Calu3 (cell line): ENCODE results near the gene DTX1. TPM values are rescaled to one million over a fixed set of nuclear protein-coding genes. Genes with fewer than 3 reads are reported as not detected.
A peak's percentile ranks its signal among the peaks of the same experiment; 100 is the strongest.

ENCODE experiments used
- BruUV-seq: library from RNA; stranded (reverse); fragments of 400-500 nt; replicated peaks from 2 replicates; lab custom pipeline; 2021; lab: Mats Ljungman, UMichigan
- CTCF ChIA-PET: fragments of 300-600 bp; sonication (Branson Sonifier 250); formaldehyde crosslinking; loops from one replicate; lab custom pipeline; 2022; ENCODE audit warnings: antibody characterized with exemption; lab: Charles Lee
- DNase-seq: peaks from one replicate; pipeline ENCODE4 v3.0.0; 2022
- H3K27ac Mint-ChIP-seq: one replicate; pipeline ENCODE4 v1.8.0; 2022; ENCODE audit warnings: mixed read lengths; ENCODE audit not compliant: unreplicated experiment
- H3K27me3 Mint-ChIP-seq: one replicate; pipeline ENCODE4 v1.8.0; 2022; ENCODE audit warnings: mixed read lengths; ENCODE audit not compliant: unreplicated experiment
- H3K36me3 Mint-ChIP-seq: one replicate; pipeline ENCODE4 v1.8.0; 2022; ENCODE audit warnings: mild to moderate bottlenecking, moderate library complexity, mixed read lengths; ENCODE audit not compliant: insufficient read depth, unreplicated experiment
- H3K4me1 Mint-ChIP-seq: one replicate; pipeline ENCODE4 v1.8.0; 2022; ENCODE audit warnings: mild to moderate bottlenecking, low read depth, mixed read lengths; ENCODE audit not compliant: unreplicated experiment
- H3K4me3 Mint-ChIP-seq: one replicate; pipeline ENCODE4 v1.8.0; 2022; ENCODE audit warnings: mild to moderate bottlenecking, low read depth, moderate library complexity, mixed read lengths; ENCODE audit not compliant: unreplicated experiment
- H3K9me3 Mint-ChIP-seq: one replicate; pipeline ENCODE4 v1.8.0; 2022; ENCODE audit warnings: low read depth, mixed read lengths; ENCODE audit not compliant: unreplicated experiment
- intact Hi-C: fragments of 100-400 bp; cut with micrococcal nuclease; formaldehyde crosslinking; loops from one replicate; pipeline ENCODE4 v1.10.0; 2022; ENCODE audit not compliant: unreplicated experiment
- total RNA-seq: library from RNA; stranded (reverse); gene quantifications from 2 replicates; pipeline ENCODE4 v1.2.3, GENCODE V29; 2022
- TF ChIP-seq, protein P1 (sequence below): fragments of 200-600 bp; IDR thresholded peaks from one replicate; pipeline ENCODE4 v1.8.0; 2022; ENCODE audit warnings: antibody characterized with exemption; ENCODE audit not compliant: unreplicated experiment

Gene DTX1
- total RNA-seq, 1 experiment from 2014 or later, result not detected

DNA sequence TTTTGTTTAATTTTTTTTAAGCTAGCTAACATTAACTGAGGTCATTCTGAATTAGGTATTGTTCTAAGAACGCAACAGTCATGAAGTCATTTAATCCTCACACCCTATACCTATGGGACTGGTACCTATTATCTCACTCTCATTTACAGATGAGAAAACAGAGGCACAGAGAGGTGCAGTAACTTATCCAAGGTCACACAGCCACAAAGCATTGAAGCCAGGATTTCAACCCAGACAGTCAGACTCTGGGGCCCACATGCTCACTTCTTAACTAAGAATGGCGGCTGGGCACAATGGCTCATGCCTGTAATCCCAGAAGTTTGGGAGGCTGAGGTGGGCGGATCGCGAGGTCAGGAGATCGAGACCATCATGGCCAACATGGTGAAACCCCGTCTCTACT is 15.0 kb upstream of the DTX1 start:
- intact Hi-C loops, result no loop called here
- Mint-ChIP-seq H3K27ac (no peak overlapping the region), H3K4me3 (no peak overlapping the region), H3K36me3 (no peaks in the 10 kb centered on the region), H3K27me3 (peaks cover 28% of the 10 kb centered on the region), H3K4me1 (peaks cover 13% of the 10 kb centered on the region), H3K9me3 (no peaks in the 10 kb centered on the region)
- TF ChIP-seq, protein P1, sequence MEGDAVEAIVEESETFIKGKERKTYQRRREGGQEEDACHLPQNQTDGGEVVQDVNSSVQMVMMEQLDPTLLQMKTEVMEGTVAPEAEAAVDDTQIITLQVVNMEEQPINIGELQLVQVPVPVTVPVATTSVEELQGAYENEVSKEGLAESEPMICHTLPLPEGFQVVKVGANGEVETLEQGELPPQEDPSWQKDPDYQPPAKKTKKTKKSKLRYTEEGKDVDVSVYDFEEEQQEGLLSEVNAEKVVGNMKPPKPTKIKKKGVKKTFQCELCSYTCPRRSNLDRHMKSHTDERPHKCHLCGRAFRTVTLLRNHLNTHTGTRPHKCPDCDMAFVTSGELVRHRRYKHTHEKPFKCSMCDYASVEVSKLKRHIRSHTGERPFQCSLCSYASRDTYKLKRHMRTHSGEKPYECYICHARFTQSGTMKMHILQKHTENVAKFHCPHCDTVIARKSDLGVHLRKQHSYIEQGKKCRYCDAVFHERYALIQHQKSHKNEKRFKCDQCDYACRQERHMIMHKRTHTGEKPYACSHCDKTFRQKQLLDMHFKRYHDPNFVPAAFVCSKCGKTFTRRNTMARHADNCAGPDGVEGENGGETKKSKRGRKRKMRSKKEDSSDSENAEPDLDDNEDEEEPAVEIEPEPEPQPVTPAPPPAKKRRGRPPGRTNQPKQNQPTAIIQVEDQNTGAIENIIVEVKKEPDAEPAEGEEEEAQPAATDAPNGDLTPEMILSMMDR, result no peak
- CTCF ChIA-PET, result interaction anchor here (0.6 to 1.3 kb wide), 2 partner anchors 49 to 53 kb away, joined by 5 to 6 read pairs; no protein-coding TSS in a partner anchor
- no peak for DNase-seq
- BruUV-seq, result no TSS peak

DNA sequence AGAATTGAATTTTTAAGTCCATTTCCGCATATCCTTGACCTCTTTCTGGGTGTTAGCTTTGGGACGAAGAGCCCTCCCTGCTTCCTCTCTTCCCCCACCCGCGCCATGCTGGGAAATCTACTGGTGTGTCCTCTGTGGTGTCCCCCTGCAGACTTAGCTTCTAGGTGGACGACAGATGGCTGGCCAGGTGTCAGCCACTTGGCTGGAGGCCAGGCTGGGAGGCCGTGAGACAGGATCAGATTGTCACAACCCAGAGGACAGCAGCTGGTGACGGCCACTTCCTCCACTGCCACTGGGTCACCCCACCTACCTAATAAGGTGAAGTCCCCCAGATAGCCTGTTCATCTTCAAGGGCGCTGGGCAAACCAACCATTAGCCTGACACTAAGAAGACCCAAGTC is 13.3 kb upstream of the DTX1 start:
- Mint-ChIP-seq H3K4me3 (no peak overlapping the region), H3K4me1 (peaks cover 13% of the 10 kb centered on the region), H3K9me3 (no peaks in the 10 kb centered on the region), H3K27ac (no peak overlapping the region), H3K27me3 (peaks cover 44% of the 10 kb centered on the region), H3K36me3 (no peaks in the 10 kb centered on the region)
- DNase-seq, result no peak
- intact Hi-C loops, result no loop called here
- TF ChIP-seq, protein P1, result no peak
- no TSS peak for BruUV-seq
- CTCF ChIA-PET, result no interaction called here

DNA sequence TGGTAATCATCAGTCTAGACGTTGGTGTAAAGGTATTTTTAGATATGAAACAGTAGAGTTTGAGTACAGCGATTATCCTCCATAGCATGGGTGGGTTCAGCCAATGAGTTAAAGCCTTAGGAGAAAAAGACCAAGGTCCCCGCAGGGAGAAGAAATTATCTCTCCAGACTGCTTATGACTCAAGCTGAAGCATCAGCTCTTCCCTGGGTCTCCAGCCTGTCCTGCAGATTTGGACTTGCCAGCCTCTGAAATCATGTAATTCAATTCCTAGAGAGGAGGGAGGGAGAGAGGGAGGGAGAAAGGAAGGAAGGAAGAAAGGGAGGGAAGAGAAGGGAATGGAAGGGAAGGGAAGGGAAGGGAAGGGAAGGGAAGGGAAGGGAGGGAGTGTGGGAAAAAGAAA is 12.0 kb upstream of the DTX1 start:
- H3K9me3 Mint-ChIP-seq, result no peaks in the 10 kb centered on the region
- no peaks in the 10 kb centered on the region for H3K36me3 Mint-ChIP-seq
- BruUV-seq, result no TSS peak
- TF ChIP-seq, protein P1, result no peak
- CTCF ChIA-PET, result interaction anchor here (0.6 to 0.9 kb wide), 2 partner anchors 84 to 131 kb away, joined by 3 read pairs; no protein-coding TSS in a partner anchor
- peaks cover 13% of the 10 kb centered on the region for H3K4me1 Mint-ChIP-seq
- peaks cover 48% of the 10 kb centered on the region for H3K27me3 Mint-ChIP-seq
- intact Hi-C loops, result no loop called here
- no peak overlapping the region for H3K27ac Mint-ChIP-seq
- no peak for DNase-seq
- H3K4me3 Mint-ChIP-seq, result no peak overlapping the region

DNA sequence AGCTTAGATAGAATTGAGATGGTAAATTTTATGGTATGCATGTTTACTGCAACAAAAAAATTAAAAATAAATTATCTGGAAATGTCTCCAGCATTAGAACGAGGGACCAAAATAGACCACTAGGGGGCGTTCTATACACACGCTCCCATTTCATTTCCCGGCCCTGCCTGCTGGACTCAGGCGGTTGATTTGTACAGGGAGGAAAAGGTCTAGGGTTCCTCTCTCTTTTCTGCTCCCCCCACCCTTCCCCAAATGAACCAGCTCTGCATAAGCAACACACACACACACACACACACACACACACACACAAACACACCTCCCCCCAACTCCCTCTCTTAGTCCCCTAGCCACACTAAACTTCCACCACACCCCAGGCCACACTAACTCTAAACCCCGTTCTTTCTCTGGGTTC is 7.8 kb upstream of the DTX1 start:
- Mint-ChIP-seq H3K27ac (no peak overlapping the region), H3K36me3 (peaks cover 6% of the 10 kb centered on the region), H3K9me3 (no peaks in the 10 kb centered on the region), H3K4me1 (no peaks in the 10 kb centered on the region), H3K4me3 (no peak overlapping the region), H3K27me3 (peaks cover 83% of the 10 kb centered on the region)
- intact Hi-C loops, result loop anchor here (1.0 to 2.0 kb wide), 3 partner anchors 50 to 126 kb away; no protein-coding TSS in a partner anchor
- CTCF ChIA-PET, result interaction anchor here (1.0 to 1.6 kb wide), 2 partner anchors 37 to 104 kb away, joined by 3 to 5 read pairs; no protein-coding TSS in a partner anchor
- BruUV-seq, result no TSS peak
- TF ChIP-seq, protein P1, result peak; percentile 59
- DNase-seq, result peak; percentile 80
